Stimulated activated CD8-positive, alpha-beta memory T cell treated with anti-CD3 and anti-CD28 coated beads, Interleukin-12 subunit alpha, Interleukin-12 subunit beta, amount 100 ng/mL, for 24 hours (primary cell): ENCODE measurements around the gene PP2D1.
A peak's percentile ranks its signal among the peaks of the same experiment; 100 is the strongest.
"Not testable (repeated sequence)": the region's sequence is repeated elsewhere in the genome, so short reads cannot be mapped to it uniquely, and the experiment has no call there.

Experiments used
- DNase-seq: peaks from one replicate; pipeline ENCODE4 v3.0.0-alpha.2; 2020; ENCODE audit errors: extremely low read depth

Gene PP2D1

GRCh38 chr3:19970327-19970726, 41.7 kb downstream of the PP2D1 start:
- DNase-seq = no peak

DNA sequence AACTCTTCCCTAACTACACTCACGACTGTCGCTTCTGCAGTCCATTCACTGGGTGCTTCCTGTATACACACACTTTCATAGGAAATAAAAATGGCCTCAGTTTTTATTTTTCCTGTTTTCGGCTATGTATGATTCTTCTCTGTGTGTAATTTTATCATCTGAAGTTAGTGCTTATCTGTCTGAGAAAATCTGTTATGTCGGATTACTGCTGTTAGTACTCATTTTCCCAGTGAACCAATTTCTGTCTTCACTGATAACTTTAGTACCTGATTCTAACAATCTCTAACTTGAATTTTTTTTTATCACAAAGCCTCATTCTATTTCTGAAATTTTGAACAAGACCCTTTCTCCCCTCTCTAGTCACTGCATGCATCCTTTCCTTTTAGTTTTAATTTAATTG, 44.3 kb downstream of the PP2D1 start:
- DNase-seq = no peak

DNA sequence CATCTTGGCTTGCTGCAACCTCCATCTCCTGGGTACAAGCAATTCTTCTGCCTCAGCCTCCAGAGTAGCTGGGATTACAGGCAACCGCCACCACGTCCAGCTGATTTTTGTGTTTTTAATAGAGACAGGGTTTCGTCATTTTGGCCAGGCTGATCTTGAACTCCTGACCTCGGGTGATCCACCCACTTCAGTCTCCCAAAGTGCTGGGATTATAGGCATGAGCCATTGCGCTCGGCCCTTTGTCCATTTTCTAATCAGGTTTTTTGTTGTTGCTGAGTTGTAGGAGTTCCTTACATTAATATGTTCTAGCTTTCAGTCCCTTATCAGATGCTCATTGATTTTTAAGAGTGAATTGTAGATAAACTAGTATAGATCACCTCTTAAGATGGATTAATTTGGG, 44.9 kb downstream of the PP2D1 start:
- DNase-seq = no peak

GRCh38 chr3:19961960-19962359, 50.1 kb downstream of the PP2D1 start:
- DNase-seq = no peak

DNA sequence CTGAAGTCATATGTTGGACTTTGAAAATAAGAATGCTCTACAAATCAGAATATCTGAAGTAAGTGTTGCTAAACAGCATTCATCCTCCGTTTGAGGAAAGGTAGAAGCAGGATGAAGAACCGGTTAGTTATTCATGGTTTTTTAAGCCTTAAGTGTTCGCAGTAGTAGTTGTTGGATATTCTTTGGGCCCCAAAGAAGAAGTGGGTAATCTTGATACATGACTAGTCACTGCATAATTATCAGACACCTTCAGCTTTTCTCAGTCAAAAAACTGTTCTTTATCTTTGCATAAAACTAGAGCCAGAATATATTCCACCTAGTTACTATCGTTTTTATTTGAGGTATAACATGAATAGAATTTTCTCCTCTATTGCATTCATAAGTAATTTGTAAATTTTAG, 51.4 kb downstream of the PP2D1 start:
- no peak for DNase-seq

GRCh38 chr3:19959505-19959904, 52.6 kb downstream of the PP2D1 start:
- no peak for DNase-seq

DNA sequence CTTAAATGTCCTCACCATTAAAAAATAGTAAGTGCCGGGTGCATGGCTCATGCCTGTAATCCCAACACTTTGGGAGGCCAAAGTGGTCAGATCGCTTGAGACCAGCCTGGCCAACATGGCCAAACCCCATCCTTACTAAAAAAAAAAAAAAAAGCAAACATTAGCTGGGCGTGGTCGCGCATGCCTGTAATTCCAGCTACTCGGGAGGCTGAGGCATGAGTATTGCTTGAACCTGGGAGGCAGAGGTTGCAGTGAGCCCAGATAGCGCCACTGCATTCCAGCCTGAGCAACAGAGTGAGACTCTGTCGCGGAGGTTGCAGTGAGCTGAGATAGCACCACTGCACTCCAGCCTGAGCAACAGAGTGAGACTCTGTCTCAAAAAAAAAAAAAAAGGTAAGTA, 54.7 kb downstream of the PP2D1 start:
- DNase-seq = not testable (repeated sequence)

- DNase-seq = no peak
Observed at GRCh38 chr3:19954676-19955075, 57.4 kb downstream of the PP2D1 start.

- DNase-seq = no peak
Observed at GRCh38 chr3:19950316-19950715, 61.7 kb downstream of the PP2D1 start.

DNA sequence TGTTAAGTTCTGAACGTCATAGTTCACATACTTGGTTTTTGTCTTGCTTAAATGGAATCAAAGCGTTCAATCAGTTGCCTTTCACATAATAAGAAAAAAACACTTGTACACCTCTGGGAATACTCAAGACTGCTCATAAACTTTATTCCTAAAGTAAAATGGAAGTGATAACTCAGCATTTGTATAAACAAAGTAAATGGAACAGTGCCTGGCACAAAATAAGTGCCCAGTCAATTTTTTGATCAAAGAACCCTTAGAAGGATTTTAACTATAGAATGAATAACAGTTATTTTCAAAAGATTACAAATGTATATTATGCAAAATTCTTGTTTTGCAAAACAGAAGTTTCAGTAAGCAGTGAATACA, 63.9 kb downstream of the PP2D1 start:
- no peak for DNase-seq

- no peak for DNase-seq
Observed at GRCh38 chr3:19947549-19948225, 64.4 kb downstream of the PP2D1 start.

DNA sequence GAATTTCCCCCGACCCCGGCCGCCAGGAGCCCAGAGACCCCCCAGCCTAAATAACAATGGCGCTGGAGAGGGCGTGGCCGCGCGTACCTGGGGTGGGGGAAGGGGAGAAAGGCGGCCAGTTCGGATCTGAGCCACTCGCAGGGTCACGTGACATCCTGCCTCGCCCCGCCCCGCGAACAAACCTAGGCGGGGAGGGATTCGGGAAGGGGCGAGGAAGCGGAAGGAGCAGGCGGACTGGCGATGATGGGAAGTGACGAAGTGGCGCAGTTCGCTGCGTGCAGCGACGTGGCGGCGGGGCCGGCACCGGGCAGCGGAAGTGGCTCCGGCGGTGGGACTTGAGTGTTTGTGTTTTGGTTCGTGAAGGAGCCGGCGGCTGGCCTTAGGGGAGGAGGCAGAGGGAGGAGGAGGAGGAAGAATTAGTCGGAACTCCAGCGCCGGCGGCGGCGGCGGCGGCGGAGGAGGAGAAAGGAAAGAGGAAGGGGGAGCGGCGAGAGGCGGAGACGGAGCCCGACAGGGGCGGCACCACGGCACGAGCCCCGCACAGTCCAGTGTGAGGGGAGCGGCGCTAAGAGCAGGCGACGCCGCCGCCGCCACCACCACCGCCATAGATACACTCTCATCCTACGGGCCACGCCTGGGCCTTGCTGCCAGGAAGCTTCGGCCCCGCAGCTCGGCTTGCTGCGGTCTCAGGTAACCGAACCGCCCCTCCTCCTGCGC, 65.1 kb downstream of the PP2D1 start, which contains the start of gene RAB5A:
TSS of gene RAB5A (plus strand) at position 266 of the 717 bp plus-strand sequence. CDS start 3,802 bp downstream, outside the sequence.
- DNase-seq = peak; percentile 90

DNA sequence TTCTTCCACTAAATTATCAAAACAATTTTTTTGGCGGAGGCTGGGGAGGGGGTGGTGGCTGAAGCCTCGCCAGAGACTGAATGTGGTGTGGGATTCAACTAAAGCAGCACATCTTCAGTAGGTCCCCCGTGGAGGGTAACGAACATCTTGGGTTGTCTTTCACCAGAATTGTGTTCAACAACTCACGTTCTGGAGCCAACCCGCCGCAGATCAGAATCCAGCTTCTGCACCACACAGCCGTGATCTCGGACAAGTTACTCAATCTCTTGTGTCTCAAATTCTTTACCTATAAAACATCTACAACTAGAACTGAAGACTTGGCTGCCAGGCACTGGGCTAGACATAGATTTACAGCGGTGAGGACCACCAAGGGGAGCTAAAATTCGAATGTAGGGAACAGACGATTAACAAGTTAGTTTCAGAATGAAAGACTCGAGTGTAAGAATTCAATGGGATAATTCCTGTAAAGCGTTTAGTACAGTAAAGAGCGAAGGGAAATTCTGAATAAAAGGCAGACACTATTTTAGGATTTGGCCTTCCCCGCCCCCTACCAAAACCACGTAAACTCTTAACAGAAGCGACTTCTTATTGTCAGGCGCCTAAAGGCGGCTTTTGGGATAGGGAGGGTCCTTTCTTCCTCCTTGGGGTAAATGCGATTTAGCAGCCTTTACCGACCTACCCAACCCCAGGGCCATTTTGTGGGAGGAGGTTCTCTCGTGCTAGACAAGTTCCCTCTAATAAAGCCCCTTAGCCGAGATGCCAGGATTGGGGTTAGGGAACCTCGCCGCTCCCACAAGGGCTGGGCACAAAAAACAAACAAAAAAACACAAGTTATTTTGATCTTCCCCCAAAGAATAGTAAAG, 65.9 kb downstream of the PP2D1 start:
- no peak for DNase-seq

GRCh38 chr3:19945534-19945933, 66.5 kb downstream of the PP2D1 start:
- DNase-seq = no peak

DNA sequence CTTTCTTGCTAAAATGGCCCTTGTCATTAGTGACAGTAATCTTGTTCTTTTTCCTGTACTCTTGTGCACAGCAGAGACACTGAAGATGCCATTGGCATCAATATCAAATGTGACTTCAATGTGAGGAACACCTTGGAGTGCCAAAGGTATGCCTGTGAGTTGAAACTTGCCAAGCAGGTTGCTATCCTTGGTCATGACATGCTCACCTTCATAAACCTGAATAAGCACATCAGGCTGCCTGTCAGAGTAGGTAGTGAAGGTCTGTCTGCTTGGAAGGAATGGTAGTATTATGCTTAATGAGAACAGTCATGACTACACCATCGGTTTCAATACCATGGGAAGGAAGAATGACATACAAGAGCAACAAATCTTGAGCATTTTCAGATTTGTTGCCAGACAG, 71.4 kb downstream of the PP2D1 start:
- no peak for DNase-seq

- DNase-seq = no peak
Observed at GRCh38 chr3:19938295-19938627, 73.8 kb downstream of the PP2D1 start.

- DNase-seq = no peak
Observed at GRCh38 chr3:19937459-19938294, 74.4 kb downstream of the PP2D1 start.
